ENCODE results near the gene NFASC.

Gene NFASC

DNA sequence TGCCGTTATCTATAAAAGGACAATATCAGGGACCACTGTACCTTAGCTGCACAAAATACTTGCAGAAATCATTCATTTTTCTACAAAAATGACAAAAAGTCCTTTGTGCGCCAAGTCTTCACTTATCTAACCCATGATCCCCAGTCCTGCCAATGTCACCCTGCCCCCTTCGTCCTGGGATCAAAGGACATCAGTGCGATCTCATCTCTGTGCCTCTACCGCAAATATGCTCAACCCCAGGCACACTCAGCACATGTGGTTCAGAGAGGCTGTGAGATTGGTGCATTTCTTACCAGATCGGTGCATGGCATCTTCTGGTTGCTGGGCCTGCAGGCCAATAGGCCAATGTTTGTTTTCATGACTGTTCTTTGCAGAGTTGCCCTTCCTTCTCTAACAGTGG is 72.8 kb downstream of the NFASC start:
- no peak overlapping the region for H3K4me3 ChIP-seq
- H3K27me3 ChIP-seq, result no peaks in the 10 kb centered on the region
- intact Hi-C loops (cut with DNase I; ENCODE audit: low total_unique reads), result loop anchor here (5.0 kb wide), 1 partner anchor 131 kb away; no protein-coding TSS in a partner anchor
- TF ChIP-seq, protein P1, sequence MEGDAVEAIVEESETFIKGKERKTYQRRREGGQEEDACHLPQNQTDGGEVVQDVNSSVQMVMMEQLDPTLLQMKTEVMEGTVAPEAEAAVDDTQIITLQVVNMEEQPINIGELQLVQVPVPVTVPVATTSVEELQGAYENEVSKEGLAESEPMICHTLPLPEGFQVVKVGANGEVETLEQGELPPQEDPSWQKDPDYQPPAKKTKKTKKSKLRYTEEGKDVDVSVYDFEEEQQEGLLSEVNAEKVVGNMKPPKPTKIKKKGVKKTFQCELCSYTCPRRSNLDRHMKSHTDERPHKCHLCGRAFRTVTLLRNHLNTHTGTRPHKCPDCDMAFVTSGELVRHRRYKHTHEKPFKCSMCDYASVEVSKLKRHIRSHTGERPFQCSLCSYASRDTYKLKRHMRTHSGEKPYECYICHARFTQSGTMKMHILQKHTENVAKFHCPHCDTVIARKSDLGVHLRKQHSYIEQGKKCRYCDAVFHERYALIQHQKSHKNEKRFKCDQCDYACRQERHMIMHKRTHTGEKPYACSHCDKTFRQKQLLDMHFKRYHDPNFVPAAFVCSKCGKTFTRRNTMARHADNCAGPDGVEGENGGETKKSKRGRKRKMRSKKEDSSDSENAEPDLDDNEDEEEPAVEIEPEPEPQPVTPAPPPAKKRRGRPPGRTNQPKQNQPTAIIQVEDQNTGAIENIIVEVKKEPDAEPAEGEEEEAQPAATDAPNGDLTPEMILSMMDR (IDR thresholded peaks at IDR 0.05), result no peak
- H3K9me3 ChIP-seq, result no peaks in the 10 kb centered on the region
- H3K27ac ChIP-seq, result no peak overlapping the region
- H3K36me3 ChIP-seq, result peaks cover 0 to 21% (median 4%) of the 10 kb centered on the region in 3 donors
- DNase-seq, result no peak
- peaks cover 0 to 3% (median 0%) of the 10 kb centered on the region in 4 donors for H3K4me1 ChIP-seq

DNA sequence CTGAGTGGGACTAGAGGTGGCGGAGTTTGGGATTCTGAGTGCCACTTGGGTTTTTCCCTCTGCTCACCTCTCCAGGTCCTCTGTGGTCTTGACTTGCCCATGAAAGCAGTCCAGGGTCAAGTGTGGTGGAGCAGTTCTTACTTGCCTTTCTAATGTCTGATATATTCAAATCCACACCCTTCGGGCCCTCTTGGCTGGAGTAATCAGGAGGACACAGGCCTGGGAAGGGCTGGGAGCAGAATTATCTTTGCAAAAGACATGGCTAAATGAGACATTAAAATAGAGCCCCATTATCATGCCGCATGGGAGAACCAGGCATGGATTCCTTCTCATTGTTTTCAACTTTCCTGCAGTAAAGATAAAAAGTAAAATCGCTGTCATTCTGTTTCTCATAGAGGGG is 74.0 kb downstream of the NFASC start:
- intact Hi-C loops (cut with DNase I; ENCODE audit: low total_unique reads), result loop anchor here (5.0 kb wide), 1 partner anchor 132 kb away; no protein-coding TSS in a partner anchor

DNA sequence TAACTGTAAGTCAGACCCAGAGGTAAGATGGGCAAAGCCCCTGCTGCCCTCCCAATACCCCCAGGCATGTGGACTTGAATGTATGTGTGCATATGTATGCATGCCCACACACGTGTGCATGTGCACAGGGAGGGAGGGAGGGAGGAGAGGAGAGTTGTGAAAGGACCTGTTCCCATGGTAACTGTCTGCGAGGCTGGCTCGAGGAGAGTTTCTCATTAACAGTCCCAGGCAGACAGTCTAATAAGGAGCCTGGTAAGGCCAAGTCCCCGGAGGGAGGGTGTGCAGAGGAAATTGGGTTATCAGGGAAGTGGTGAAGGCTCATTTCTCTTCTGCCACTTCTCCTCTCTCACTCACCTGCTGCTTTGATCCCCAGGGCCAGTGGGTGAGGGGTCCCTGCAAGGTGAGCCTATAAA is 74.9 kb downstream of the NFASC start:
- Histone ChIP-seq H3K36me3 (peaks cover 0 to 21% (median 4%) of the 10 kb centered on the region in 3 donors), H3K4me1 (peaks cover 0 to 3% (median 0%) of the 10 kb centered on the region in 4 donors), H3K27me3 (no peaks in the 10 kb centered on the region), H3K27ac (no peak overlapping the region), H3K9me3 (no peaks in the 10 kb centered on the region), H3K4me3 (no peak overlapping the region)
- no peak for DNase-seq
- intact Hi-C loops (cut with DNase I; ENCODE audit: low total_unique reads), result no loop called here
- TF ChIP-seq, protein P1 (IDR thresholded peaks at IDR 0.05), result no peak

More for the DNA sequence above, 74.0 kb downstream of the NFASC start:
- Histone ChIP-seq H3K4me3 (no peak overlapping the region), H3K27ac (no peak overlapping the region), H3K4me1 (peaks cover 0 to 3% (median 0%) of the 10 kb centered on the region in 4 donors), H3K27me3 (no peaks in the 10 kb centered on the region), H3K36me3 (peaks cover 0 to 21% (median 4%) of the 10 kb centered on the region in 3 donors), H3K9me3 (no peaks in the 10 kb centered on the region)
- TF ChIP-seq, protein P1 (IDR thresholded peaks at IDR 0.05), result no peak
- DNase-seq, result no peak

DNA sequence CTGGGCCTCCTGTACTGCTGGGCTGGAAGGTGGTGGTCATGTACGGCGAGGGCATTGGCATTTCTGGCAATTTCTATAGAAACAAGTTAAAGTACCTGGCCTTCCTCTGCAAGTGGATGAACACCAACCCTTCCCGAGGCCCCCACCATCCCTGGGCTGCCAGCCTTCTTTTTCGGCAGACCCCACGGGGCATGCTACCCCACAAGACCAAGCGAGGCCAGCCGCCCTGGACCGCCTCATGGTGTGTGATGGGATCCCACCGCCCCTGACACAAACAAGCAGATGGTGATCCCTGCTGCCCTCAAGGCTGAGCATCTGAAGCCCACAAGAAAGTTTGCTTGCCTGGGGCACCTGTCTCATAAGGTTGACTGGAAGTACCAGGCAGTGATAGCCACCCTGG is 76.0 kb downstream of the NFASC start:
- DNase-seq, result no peak
- no peak overlapping the region for H3K27ac ChIP-seq
- no peak overlapping the region for H3K4me3 ChIP-seq
- peaks cover 0 to 3% (median 0%) of the 10 kb centered on the region in 4 donors for H3K4me1 ChIP-seq
- TF ChIP-seq, protein P1 (IDR thresholded peaks at IDR 0.05), result no peak
- peaks cover 0 to 22% (median 4%) of the 10 kb centered on the region in 3 donors for H3K36me3 ChIP-seq
- no peaks in the 10 kb centered on the region for H3K27me3 ChIP-seq
- intact Hi-C loops (cut with DNase I; ENCODE audit: low total_unique reads), result no loop called here
- H3K9me3 ChIP-seq, result no peaks in the 10 kb centered on the region

DNA sequence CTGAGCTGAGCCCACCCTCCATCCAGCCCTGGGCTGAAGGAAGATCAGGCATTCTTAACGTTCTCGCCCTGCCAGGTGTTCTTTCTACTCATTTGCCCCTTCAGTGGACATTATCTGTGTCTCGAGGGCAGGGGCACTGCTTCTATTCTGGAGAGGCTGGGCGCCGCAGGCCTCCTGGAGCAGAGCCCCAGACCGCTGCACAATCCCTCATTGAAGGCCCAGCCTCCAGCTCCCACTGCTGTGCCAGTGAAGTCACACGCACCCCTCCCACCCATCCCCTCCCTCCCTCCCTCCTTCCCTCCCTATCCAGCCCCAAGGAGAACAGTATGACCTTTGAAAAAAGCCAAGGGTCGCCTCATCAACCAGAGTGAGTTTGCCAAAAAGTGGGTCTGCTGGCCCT is 76.7 kb downstream of the NFASC start:
- H3K36me3 ChIP-seq, result peaks cover 0 to 25% (median 4%) of the 10 kb centered on the region in 3 donors
- intact Hi-C loops (cut with DNase I; ENCODE audit: low total_unique reads), result no loop called here

More for the DNA sequence above, 76.7 kb downstream of the NFASC start:
- Histone ChIP-seq H3K27me3 (no peaks in the 10 kb centered on the region), H3K4me3 (no peak overlapping the region), H3K27ac (no peak overlapping the region), H3K4me1 (no peaks in the 10 kb centered on the region), H3K9me3 (no peaks in the 10 kb centered on the region)
- TF ChIP-seq, protein P1 (IDR thresholded peaks at IDR 0.05), result no peak
- no peak for DNase-seq
